HepG2 (cell line): ENCODE data around the gene SPECC1L. TPM values are rescaled to one million over a fixed set of nuclear protein-coding genes. Genes with fewer than 3 reads are reported as not detected.

Experiments
- ASH2L ChIP-seq: fragments of 300-600, 200-600 bp; sonication (generic); IDR thresholded peaks from 2 replicates; pipeline ENCODE4 v1.7.0; 2017; ENCODE audit warnings: low read depth, mild to moderate bottlenecking, moderate library complexity, mixed read lengths, low read length; ENCODE audit not compliant: insufficient read length
- CERS6 ChIP-seq: sonication (generic); formaldehyde crosslinking; IDR thresholded peaks from 2 replicates; pipeline ENCODE4 v1.5.0; 2020; ENCODE audit warnings: missing genetic modification reagents
- FLYWCH1 ChIP-seq: sonication (generic); formaldehyde crosslinking; IDR thresholded peaks from 2 replicates; pipeline ENCODE4 v1.8.1; 2023; ENCODE audit warnings: mild to moderate bottlenecking, missing genetic modification reagents
- IKZF5 ChIP-seq: IDR thresholded peaks from 2 replicates; pipeline ENCODE4 v1.6.1; 2018; ENCODE audit warnings: missing genetic modification reagents, mild to moderate bottlenecking, missing compliant biosample characterization
- IRX3 ChIP-seq: sonication (generic); formaldehyde crosslinking; IDR thresholded peaks from 2 replicates; pipeline ENCODE4 v1.8.1; 2023; ENCODE audit warnings: mild to moderate bottlenecking, low read depth, missing genetic modification reagents, borderline replicate concordance
- KMT2B ChIP-seq: IDR thresholded peaks from 2 replicates; pipeline ENCODE4 v1.6.1; 2016; ENCODE audit warnings: missing genetic modification reagents, missing compliant biosample characterization
- LBX2 ChIP-seq: sonication (generic); formaldehyde crosslinking; IDR thresholded peaks from 2 replicates; pipeline ENCODE4 v1.5.0; 2020; ENCODE audit warnings: missing genetic modification reagents, mild to moderate bottlenecking, borderline replicate concordance
- NAIF1 ChIP-seq: sonication (generic); formaldehyde crosslinking; IDR thresholded peaks from 2 replicates; pipeline ENCODE4 v1.5.0; 2020; ENCODE audit warnings: mild to moderate bottlenecking, missing genetic modification reagents, borderline replicate concordance
- NCOR1 ChIP-seq: fragments of 200-600 bp; sonication (generic); IDR thresholded peaks from 2 replicates; pipeline ENCODE4 v1.7.0; 2017; ENCODE audit warnings: antibody characterized with exemption, low read length, borderline replicate concordance
- NFYB ChIP-seq: sonication (generic); formaldehyde crosslinking; IDR thresholded peaks from 2 replicates; pipeline ENCODE4 v1.4.0; 2020; ENCODE audit warnings: missing genetic modification reagents
- PPARG ChIP-seq: conservative IDR thresholded peaks from 2 replicates; pipeline ENCODE4 v1.6.1; 2016; ENCODE audit warnings: missing biosample characterization, missing genetic modification reagents
- RBAK ChIP-seq: sonication (generic); formaldehyde crosslinking; IDR thresholded peaks from 2 replicates; pipeline ENCODE4 v1.5.1; 2020; ENCODE audit warnings: mild to moderate bottlenecking, missing genetic modification reagents
- SP1 ChIP-seq, 2 experiments: fragments of 450-650 bp in 1 of 2; sonication (generic) in 1 of 2; formaldehyde crosslinking in 1 of 2; IDR thresholded peaks; 2 replicates each; pipeline versions ENCODE4 v1.4.0 to v1.6.1; 2016 to 2020; ENCODE audit warnings: missing genetic modification reagents in 1 of 2
- TFE3 ChIP-seq: IDR thresholded peaks from 2 replicates; pipeline ENCODE4 v1.6.1; 2016
- THAP11 ChIP-seq: IDR thresholded peaks from 2 replicates; pipeline ENCODE4 v1.6.1; 2016; ENCODE audit warnings: missing biosample characterization, missing genetic modification reagents
- ZKSCAN1 ChIP-seq: fragments of 150-350 bp; IDR thresholded peaks from 2 replicates; pipeline ENCODE4 v1.6.1; 2014; ENCODE audit warnings: low read length
- ZNF431 ChIP-seq: sonication (generic); formaldehyde crosslinking; IDR thresholded peaks from 2 replicates; pipeline ENCODE4 v1.9.0; 2022; ENCODE audit warnings: missing genetic modification reagents, low read depth, mild to moderate bottlenecking, borderline replicate concordance
- ZNF468 ChIP-seq: sonication (generic); formaldehyde crosslinking; IDR thresholded peaks from 2 replicates; pipeline ENCODE4 v1.8.0; 2022; ENCODE audit warnings: mild to moderate bottlenecking, moderate library complexity, missing genetic modification reagents
- ZNF484 ChIP-seq: sonication (generic); formaldehyde crosslinking; IDR thresholded peaks from 2 replicates; pipeline ENCODE4 v1.5.1; 2020; ENCODE audit warnings: mild to moderate bottlenecking, low read depth, missing genetic modification reagents, borderline replicate concordance
- ZNF530 ChIP-seq: sonication (generic); formaldehyde crosslinking; IDR thresholded peaks from 2 replicates; pipeline ENCODE4 v1.5.0; 2020; ENCODE audit warnings: low read depth, mild to moderate bottlenecking, missing genetic modification reagents
- ZNF607 ChIP-seq: sonication (generic); formaldehyde crosslinking; IDR thresholded peaks from 2 replicates; pipeline ENCODE4 v1.5.1; 2020; ENCODE audit warnings: missing genetic modification reagents, mild to moderate bottlenecking, borderline replicate concordance
- ZNF780A ChIP-seq: sonication (generic); formaldehyde crosslinking; IDR thresholded peaks from 2 replicates; pipeline ENCODE4 v1.8.0; 2022; ENCODE audit warnings: mild to moderate bottlenecking, missing genetic modification reagents, moderate library complexity
- ZNF841 ChIP-seq: sonication (generic); formaldehyde crosslinking; IDR thresholded peaks from 2 replicates; pipeline ENCODE4 v1.8.1; 2023; ENCODE audit warnings: missing genetic modification reagents, borderline replicate concordance
- ZSCAN12 ChIP-seq: sonication (generic); formaldehyde crosslinking; IDR thresholded peaks from 2 replicates; pipeline ENCODE4 v1.9.0; 2021; ENCODE audit warnings: mild to moderate bottlenecking, missing genetic modification reagents
- ZSCAN22 ChIP-seq: sonication (generic); formaldehyde crosslinking; IDR thresholded peaks from 2 replicates; pipeline ENCODE4 v1.4.0; 2020; ENCODE audit warnings: mild to moderate bottlenecking, missing genetic modification reagents
- polyA plus RNA-seq, 8 experiments: library from polyadenylated mRNA; depleted of rRNA in 3 of 8; stranded (reverse) in 7 of 8; unstranded in 1 of 8; fragments of >200 nt; fragmentation: Illumina TruSeq in 4 of 8; extraction: Trizol in 4 of 8; gene quantifications; 2 replicates each; pipeline versions ENCODE4 v1.2.1 to v1.2.3, GENCODE V29; 2011 to 2016; ENCODE audit warnings: low read depth in 4 of 8, missing spikeins in 1 of 8, mixed read lengths in 1 of 8; ENCODE audit not compliant: insufficient read depth in 1 of 8
- total RNA-seq, 5 experiments: library from RNA; depleted of rRNA; stranded (reverse); fragments of >200 nt; fragmentation: Illumina TruSeq; extraction: Trizol; gene quantifications; 2 replicates each; pipeline ENCODE4 v1.2.3, GENCODE V29; 2016; ENCODE audit warnings: low read depth in 1 of 5

The SPECC1L gene
- total and polyA plus RNA-seq, 2 of the 13 experiments (the other 11 are each of a cell fraction or from before 2014, with no cell fraction given): 14.1 to 30.3 TPM

GRCh38 chr22:24270556-24271385, at the start of gene SPECC1L (continued):
- TF ChIP-seq TFE3 (CRISPR knock-in tag) (0 out of 2 replicates have a peak, but pooled peaks have one; percentile 44), IKZF5 (peak; percentile 71), ZSCAN12 (CRISPR knock-in tag) (0 out of 2 replicates have a peak, but pooled peaks have one; percentile 14), KMT2B (peak; percentile 57; the same call in 1 of the 2 replicates), IRX3 (peak; percentile 56; the same call in 1 of the 2 replicates), ZNF484 (CRISPR knock-in tag) (0 out of 2 replicates have a peak, but pooled peaks have one; percentile 24), NFYB (no peak), ZKSCAN1 (no peak), ZNF431 (CRISPR knock-in tag) (no peak), SP1 (IDR thresholded peaks at IDR 0.05) (no peak), SP1 (CRISPR knock-in tag; IDR thresholded peaks at IDR 0.05) (0 out of 2 replicates have a peak, but pooled peaks have one; percentile 11), ZNF780A (CRISPR knock-in tag) (no peak), ZNF468 (CRISPR knock-in tag) (0 out of 2 replicates have a peak, but pooled peaks have one; percentile 50), THAP11 (peak; percentile 81), NCOR1 (no peak), ZNF841 (no peak), ZNF530 (CRISPR knock-in tag) (no peak), ASH2L (peak; percentile 87), ZNF607 (CRISPR knock-in tag) (no peak; the same call in 1 of the 2 replicates), PPARG (no peak; the same call in 1 of the 2 replicates), CERS6 (CRISPR knock-in tag) (0 out of 2 replicates have a peak, but pooled peaks have one; percentile 68), RBAK (CRISPR knock-in tag) (no peak), FLYWCH1 (CRISPR knock-in tag) (no peak), ZSCAN22 (peak; percentile 17; the same call in 1 of the 2 replicates), NAIF1 (CRISPR knock-in tag) (no peak), LBX2 (CRISPR knock-in tag) (no peak; the same call in 1 of the 2 replicates)
